AG09319 (cell line): ENCODE measurements around the gene WBP2NL.
A peak's percentile ranks its signal among the peaks of the same experiment; 100 is the strongest.

Experiments used
- DNase-seq: peaks from one replicate; pipeline ENCODE4 v3.0.0-alpha.2; 2010; ENCODE audit warnings: low read depth; ENCODE audit errors: extremely low read depth
- TF ChIP-seq, protein P1 (sequence below): IDR thresholded peaks from 2 replicates; pipeline ENCODE4 v1.5.1; 2011; ENCODE audit warnings: low read depth, mild to moderate bottlenecking, inconsistent platforms, low read length, moderate library complexity

WBP2NL gene

DNA sequence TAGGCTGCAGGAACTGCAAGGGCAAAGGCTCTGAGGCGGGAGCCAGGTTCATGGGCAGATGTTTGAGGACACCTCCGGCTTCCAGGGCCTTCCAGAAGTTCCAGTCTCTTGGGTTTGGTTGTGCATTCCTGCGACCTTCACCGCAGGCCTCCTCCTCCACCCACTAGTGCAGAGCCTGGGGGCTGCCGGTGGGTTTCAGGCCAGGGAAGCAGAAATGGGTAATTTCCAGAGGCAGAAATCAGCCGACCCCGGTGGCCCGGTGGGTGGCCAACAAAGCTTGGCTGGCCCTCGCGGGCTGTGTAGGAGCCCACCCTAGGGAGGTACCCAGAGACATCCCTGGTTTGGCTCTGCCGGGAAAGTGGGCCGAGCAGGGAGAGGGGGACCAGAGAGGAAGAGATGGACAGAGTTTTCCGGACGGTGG, 75.0 kb downstream of the WBP2NL start:
- no peak for DNase-seq
- TF ChIP-seq, protein P1, sequence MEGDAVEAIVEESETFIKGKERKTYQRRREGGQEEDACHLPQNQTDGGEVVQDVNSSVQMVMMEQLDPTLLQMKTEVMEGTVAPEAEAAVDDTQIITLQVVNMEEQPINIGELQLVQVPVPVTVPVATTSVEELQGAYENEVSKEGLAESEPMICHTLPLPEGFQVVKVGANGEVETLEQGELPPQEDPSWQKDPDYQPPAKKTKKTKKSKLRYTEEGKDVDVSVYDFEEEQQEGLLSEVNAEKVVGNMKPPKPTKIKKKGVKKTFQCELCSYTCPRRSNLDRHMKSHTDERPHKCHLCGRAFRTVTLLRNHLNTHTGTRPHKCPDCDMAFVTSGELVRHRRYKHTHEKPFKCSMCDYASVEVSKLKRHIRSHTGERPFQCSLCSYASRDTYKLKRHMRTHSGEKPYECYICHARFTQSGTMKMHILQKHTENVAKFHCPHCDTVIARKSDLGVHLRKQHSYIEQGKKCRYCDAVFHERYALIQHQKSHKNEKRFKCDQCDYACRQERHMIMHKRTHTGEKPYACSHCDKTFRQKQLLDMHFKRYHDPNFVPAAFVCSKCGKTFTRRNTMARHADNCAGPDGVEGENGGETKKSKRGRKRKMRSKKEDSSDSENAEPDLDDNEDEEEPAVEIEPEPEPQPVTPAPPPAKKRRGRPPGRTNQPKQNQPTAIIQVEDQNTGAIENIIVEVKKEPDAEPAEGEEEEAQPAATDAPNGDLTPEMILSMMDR = no peak

DNA sequence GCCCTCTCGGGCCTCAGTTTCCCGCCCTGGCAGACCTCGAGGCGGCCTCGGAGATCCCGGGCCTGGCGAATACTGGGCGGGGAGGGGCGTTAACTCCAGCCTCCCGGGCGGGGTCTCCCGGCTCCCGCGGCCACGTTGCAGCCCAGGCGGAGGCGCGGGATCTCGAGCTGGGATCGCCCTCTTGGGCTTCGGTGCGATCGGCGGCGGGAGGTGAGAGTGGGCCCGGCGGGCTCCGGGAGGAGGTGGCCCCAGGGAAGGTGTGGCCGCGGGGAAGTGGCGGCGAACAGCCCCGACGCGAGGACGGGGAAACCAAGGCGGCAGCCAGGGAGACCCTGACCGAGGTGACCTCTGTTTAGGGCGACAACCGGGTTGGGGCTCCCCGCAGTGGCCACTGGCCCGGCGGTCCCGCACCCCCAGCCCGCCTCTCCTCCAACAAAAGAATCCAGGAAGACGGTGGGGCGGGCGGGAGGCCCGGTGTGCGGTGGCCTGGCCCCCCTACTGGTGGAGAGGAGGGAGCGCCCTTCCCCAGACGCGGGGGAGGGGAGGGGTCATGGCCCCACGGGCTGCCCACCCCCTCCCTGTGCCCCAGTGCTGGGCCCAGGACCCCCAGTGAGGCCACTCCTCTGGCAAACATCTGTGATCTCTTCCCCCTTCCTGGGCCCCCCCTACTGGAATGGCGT, 75.7 kb downstream of the WBP2NL start, which contains the start of gene PHETA2:
TSS of gene PHETA2 (plus strand) at position 117 of the 680 bp plus-strand sequence. CDS start 3,046 bp downstream, outside the sequence.
- DNase-seq = no peak
- TF ChIP-seq, protein P1 = peak; percentile 34

- TF ChIP-seq, protein P1 = no peak
- DNase-seq = no peak
Measured at GRCh38 chr22:42074846-42075676, 76.5 kb downstream of the WBP2NL start.

DNA sequence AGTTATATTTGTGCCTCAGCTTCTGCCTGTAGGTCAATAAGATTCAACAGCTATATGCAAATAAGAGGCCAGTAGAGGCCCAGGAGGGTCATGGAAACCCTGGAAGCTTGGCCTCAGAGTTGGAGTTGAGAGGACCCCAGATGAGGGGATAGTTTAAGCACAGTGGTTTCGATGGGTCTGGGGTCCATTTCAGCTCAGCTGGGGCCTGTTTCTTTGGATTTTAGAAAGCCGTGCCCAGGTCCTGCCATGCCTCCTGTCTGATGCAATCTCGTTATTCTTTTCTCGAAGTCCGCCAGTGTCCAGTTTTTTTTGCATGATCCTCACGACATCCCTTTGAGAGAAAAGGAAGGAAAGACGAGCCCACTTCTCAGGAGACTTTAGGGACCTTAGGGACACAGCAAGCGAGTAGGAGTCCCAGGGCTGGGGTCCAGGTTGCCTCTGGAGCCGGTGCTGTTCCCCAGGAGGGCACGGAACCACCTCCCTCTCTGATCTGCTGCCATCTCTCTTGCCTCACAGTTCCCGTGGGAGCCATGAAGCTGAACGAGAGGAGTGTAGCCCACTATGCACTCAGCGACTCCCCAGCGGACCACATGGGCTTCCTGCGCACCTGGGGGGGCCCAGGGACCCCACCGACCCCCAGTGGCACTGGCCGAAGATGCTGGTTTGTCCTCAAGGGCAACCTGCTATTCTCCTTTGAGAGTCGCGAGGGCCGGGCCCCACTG, 78.3 kb downstream of the WBP2NL start:
- no peak for DNase-seq
- TF ChIP-seq, protein P1 = no peak

GRCh38 chr22:42077486-42078125, 79.0 kb downstream of the WBP2NL start:
- TF ChIP-seq, protein P1 = no peak
- DNase-seq = no peak
